Measurements from ENCODE around the gene LPCAT3. TPM values are rescaled to one million over a fixed set of nuclear protein-coding genes. Genes with fewer than 3 reads are reported as not detected.
A peak's percentile ranks its signal among the peaks of the same experiment; 100 is the strongest.

LPCAT3 gene
- total and polyA plus RNA-seq, 2 of the 13 experiments (the other 11 are each of a cell fraction or from before 2014, with no cell fraction given) = 44.5 to 64.3 TPM

GRCh38 chr12:6943722-6944380 lies 74.4 kb downstream of the LPCAT3 start, which contains the start of the genes C12orf57 and RNU7-1 (continued):
- TF ChIP-seq NCOR1 (IDR thresholded peaks at IDR 0.05; ENCODE audit: borderline replicate concordance, low read length) = no peak
- TF ChIP-seq YY1 (IDR thresholded peaks at IDR 0.05; ENCODE audit: insufficient read depth, insufficient replicate concordance, low read depth, low read length) = peak; percentile 47
- TF ChIP-seq SOX6 (IDR thresholded peaks at IDR 0.05) = no peak
- TF ChIP-seq SOX6 (CRISPR knock-in tag; IDR thresholded peaks at IDR 0.05) = peak; percentile 60
- peak; percentile 77 for TF ChIP-seq ERF (CRISPR knock-in tag; IDR thresholded peaks at IDR 0.05)
- TF ChIP-seq MEF2D (CRISPR knock-in tag; IDR thresholded peaks at IDR 0.05) = no peak
- peak; percentile 77 for TF ChIP-seq ZBTB2 (CRISPR knock-in tag; IDR thresholded peaks at IDR 0.05; ENCODE audit: low read depth)
- TF ChIP-seq YEATS4 (CRISPR knock-in tag; IDR thresholded peaks at IDR 0.05; ENCODE audit: borderline replicate concordance) = peak; percentile 64
- TF ChIP-seq ARHGAP35 (CRISPR knock-in tag; IDR thresholded peaks at IDR 0.05; ENCODE audit: borderline replicate concordance) = no peak
- no peak for TF ChIP-seq TCF12 (IDR thresholded peaks at IDR 0.05)
- TF ChIP-seq TCF12 (CRISPR knock-in tag; IDR thresholded peaks at IDR 0.05) = peak; percentile 45; the same call in 1 of the 2 replicates
- 0 out of 2 replicates have a peak, but pooled peaks have one; percentile 19 for TF ChIP-seq ZSCAN29 (CRISPR knock-in tag; conservative IDR thresholded peaks at IDR 0.05)
- no peak for TF ChIP-seq ZNF720 (CRISPR knock-in tag; IDR thresholded peaks at IDR 0.05)
- TF ChIP-seq CBX2 (IDR thresholded peaks at IDR 0.05; ENCODE audit: low read depth, low read length) = no peak
- TF ChIP-seq CBX2 (CRISPR knock-in tag; IDR thresholded peaks at IDR 0.05; ENCODE audit: low read depth) = no peak
- TF ChIP-seq, protein P1, sequence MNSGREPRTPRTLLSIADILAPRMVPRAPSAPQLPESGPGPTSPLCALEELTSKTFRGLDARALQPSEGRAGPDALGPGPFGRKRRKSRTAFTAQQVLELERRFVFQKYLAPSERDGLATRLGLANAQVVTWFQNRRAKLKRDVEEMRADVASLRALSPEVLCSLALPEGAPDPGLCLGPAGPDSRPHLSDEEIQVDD (CRISPR knock-in tag; IDR thresholded peaks at IDR 0.05; ENCODE audit: borderline replicate concordance) = no peak
- TF ChIP-seq, protein P2, sequence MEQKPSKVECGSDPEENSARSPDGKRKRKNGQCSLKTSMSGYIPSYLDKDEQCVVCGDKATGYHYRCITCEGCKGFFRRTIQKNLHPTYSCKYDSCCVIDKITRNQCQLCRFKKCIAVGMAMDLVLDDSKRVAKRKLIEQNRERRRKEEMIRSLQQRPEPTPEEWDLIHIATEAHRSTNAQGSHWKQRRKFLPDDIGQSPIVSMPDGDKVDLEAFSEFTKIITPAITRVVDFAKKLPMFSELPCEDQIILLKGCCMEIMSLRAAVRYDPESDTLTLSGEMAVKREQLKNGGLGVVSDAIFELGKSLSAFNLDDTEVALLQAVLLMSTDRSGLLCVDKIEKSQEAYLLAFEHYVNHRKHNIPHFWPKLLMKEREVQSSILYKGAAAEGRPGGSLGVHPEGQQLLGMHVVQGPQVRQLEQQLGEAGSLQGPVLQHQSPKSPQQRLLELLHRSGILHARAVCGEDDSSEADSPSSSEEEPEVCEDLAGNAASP (CRISPR knock-in tag; IDR thresholded peaks at IDR 0.05; ENCODE audit: borderline replicate concordance) = peak; percentile 80
- no peak for TF ChIP-seq ZMYM2 (CRISPR knock-in tag; IDR thresholded peaks at IDR 0.05)
- 0 out of 2 replicates have a peak, but pooled peaks have one; percentile 83 for TF ChIP-seq ZFP91 (CRISPR knock-in tag; IDR thresholded peaks at IDR 0.05; ENCODE audit: borderline replicate concordance)
- TF ChIP-seq ZNF574 (CRISPR knock-in tag; IDR thresholded peaks at IDR 0.05) = no peak; the same call in 1 of the 2 replicates
- TF ChIP-seq ZNF253 (CRISPR knock-in tag; IDR thresholded peaks at IDR 0.05; ENCODE audit: borderline replicate concordance) = no peak
- TF ChIP-seq, protein P3, sequence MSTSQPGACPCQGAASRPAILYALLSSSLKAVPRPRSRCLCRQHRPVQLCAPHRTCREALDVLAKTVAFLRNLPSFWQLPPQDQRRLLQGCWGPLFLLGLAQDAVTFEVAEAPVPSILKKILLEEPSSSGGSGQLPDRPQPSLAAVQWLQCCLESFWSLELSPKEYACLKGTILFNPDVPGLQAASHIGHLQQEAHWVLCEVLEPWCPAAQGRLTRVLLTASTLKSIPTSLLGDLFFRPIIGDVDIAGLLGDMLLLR (CRISPR knock-in tag; IDR thresholded peaks at IDR 0.05) = peak; percentile 59; the same call in 1 of the 2 replicates

Measured in HepG2 (cell line).